ENCODE data around the gene DGKD.

The DGKD gene

DNA sequence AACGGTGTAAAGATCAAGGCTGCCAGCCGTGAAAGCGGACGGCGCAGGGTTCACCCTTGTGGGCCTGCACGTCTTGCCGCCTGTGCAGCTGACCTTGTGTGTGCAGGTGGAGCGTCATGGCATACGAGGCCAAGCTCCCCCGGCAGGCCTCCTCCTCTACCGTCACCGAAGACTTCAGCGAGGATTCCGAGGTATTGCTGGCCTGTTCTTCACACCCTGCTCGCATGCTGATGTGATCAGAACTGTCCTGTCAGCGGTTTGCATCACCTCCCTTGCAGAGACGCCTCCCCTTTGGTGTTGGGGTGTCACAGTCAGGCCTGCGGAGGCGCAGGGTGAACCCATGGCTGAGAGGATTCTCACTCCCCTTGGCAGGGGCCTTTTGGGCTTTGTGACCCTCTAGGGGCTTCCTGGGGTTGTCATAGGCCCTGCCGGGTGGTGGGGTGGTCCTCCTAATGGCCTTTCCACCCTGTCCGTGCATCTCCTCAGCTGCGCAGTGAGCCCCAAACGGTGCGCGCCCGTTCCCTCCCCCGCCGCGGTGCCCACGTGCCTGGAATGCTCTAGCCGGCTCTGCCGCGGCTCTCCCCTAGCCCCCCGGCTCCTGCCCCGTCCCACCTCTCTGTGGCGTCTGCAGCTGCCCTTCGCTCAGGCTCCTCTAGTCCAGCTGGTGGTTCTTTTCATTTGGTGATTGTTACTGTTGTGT lies 92.5 kb downstream of the DGKD start:
- no peak overlapping the region for H3K27ac ChIP-seq (ENCODE audit: low read depth, low read length)
- H2AFZ ChIP-seq (ENCODE audit: low read length, unreplicated experiment) = no peak overlapping the region
- no peaks in the 10 kb centered on the region for H3K27me3 ChIP-seq (ENCODE audit: insufficient read depth, low read length)
- H3K4me3 ChIP-seq (ENCODE audit: low read depth, low read length) = no peak overlapping the region
- H3K79me2 ChIP-seq (ENCODE audit: control insufficient read depth, insufficient read depth, low read length, unreplicated experiment) = no peaks in the 10 kb centered on the region
- no peaks in the 10 kb centered on the region for H3K36me3 ChIP-seq (ENCODE audit: insufficient read depth, low read length)
- H3K4me1 ChIP-seq (ENCODE audit: control insufficient read depth, insufficient read depth, low read length, unreplicated experiment) = peaks cover 3% of the 10 kb centered on the region

DNA sequence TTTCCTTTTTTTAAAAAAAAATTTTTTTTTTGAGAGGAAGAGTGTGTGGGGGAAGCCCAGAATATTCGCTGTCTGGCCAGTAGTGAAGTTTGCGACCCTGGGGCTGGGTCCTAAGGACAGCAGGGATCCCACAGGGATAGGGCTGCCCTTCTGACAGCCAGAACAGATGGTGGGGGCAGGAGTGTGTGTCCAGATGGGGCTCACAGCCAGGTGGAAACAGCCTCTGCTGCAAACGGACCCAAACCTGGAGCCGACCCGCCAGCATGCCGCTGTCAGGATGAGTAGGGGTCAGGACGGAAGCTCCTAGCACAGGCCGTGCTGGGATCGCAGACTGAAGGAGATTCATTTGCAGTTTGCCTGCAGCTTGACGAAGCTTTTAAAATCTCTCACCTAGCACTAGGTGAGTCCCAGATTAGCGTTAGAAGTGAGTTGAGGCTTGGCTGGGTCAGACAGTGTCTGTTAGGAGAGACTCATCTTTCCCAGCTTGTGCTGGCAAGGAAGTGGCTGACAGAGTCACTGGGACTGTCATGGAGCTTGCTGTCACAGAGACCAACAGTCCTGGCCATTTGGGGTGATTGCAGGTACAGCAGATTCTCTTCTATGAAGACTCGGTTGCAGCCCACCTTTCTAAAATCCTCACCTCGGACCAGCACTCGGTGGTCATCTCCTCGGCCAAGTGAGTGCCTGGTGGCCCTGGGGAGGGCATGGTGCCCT lies 93.4 kb downstream of the DGKD start:
- Histone ChIP-seq H3K4me3 (ENCODE audit: low read depth, low read length) (no peak overlapping the region), H3K27ac (ENCODE audit: low read depth, low read length) (no peak overlapping the region), H3K4me1 (ENCODE audit: control insufficient read depth, insufficient read depth, low read length, unreplicated experiment) (peaks cover 3% of the 10 kb centered on the region), H3K36me3 (ENCODE audit: insufficient read depth, low read length) (no peaks in the 10 kb centered on the region), H3K27me3 (ENCODE audit: insufficient read depth, low read length) (no peaks in the 10 kb centered on the region), H3K79me2 (ENCODE audit: control insufficient read depth, insufficient read depth, low read length, unreplicated experiment) (no peaks in the 10 kb centered on the region), H2AFZ (ENCODE audit: low read length, unreplicated experiment) (no peak overlapping the region)

DNA sequence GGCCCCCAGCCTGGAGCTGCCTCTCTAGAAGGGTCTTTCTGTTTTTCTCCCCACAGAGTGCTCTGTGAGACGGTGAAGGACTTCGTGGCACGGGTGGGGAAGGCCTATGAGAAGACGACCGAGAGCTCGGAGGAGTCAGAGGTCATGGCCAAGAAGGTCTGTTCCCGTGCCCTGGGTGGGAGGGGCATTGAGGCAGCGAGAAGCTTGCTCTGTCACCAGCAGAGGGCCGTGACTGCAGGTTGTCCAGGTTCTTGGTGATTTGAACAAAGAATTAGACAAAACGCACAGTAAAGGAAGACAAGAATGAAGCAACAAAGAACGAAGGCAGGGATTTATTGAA lies 93.9 kb downstream of the DGKD start:
- Histone ChIP-seq H3K4me1 (ENCODE audit: control insufficient read depth, insufficient read depth, low read length, unreplicated experiment) (peaks cover 3% of the 10 kb centered on the region), H3K27ac (ENCODE audit: low read depth, low read length) (no peak overlapping the region), H2AFZ (ENCODE audit: low read length, unreplicated experiment) (no peak overlapping the region), H3K27me3 (ENCODE audit: insufficient read depth, low read length) (no peaks in the 10 kb centered on the region), H3K36me3 (ENCODE audit: insufficient read depth, low read length) (no peaks in the 10 kb centered on the region), H3K79me2 (ENCODE audit: control insufficient read depth, insufficient read depth, low read length, unreplicated experiment) (no peaks in the 10 kb centered on the region), H3K4me3 (ENCODE audit: low read depth, low read length) (no peak overlapping the region)

DNA sequence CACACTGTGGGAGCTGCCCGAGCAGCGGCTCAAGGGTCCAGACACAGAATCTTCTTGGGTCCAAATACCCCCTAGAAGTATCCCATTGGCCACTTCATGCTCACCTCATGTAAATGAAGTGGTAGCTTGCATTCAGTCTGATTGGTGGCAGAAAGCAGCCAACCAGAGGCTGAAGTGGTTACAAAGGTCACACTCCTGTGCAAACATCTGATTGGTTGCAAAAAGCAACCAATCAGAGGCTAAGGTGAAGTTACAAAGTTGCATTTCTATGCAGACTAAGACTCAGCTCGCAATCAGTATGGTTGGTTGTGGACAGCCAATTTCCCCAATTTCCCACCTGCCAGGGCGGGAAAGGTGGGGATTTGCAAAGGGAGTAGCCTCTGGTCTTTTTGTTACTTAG lies 94.3 kb downstream of the DGKD start:
- no peak overlapping the region for H3K27ac ChIP-seq (ENCODE audit: low read depth, low read length)
- H3K36me3 ChIP-seq (ENCODE audit: insufficient read depth, low read length) = no peaks in the 10 kb centered on the region
- H3K4me3 ChIP-seq (ENCODE audit: low read depth, low read length) = no peak overlapping the region
- no peaks in the 10 kb centered on the region for H3K79me2 ChIP-seq (ENCODE audit: control insufficient read depth, insufficient read depth, low read length, unreplicated experiment)
- no peaks in the 10 kb centered on the region for H3K27me3 ChIP-seq (ENCODE audit: insufficient read depth, low read length)
- H2AFZ ChIP-seq (ENCODE audit: low read length, unreplicated experiment) = no peak overlapping the region
- H3K4me1 ChIP-seq (ENCODE audit: control insufficient read depth, insufficient read depth, low read length, unreplicated experiment) = peaks cover 3% of the 10 kb centered on the region

DNA sequence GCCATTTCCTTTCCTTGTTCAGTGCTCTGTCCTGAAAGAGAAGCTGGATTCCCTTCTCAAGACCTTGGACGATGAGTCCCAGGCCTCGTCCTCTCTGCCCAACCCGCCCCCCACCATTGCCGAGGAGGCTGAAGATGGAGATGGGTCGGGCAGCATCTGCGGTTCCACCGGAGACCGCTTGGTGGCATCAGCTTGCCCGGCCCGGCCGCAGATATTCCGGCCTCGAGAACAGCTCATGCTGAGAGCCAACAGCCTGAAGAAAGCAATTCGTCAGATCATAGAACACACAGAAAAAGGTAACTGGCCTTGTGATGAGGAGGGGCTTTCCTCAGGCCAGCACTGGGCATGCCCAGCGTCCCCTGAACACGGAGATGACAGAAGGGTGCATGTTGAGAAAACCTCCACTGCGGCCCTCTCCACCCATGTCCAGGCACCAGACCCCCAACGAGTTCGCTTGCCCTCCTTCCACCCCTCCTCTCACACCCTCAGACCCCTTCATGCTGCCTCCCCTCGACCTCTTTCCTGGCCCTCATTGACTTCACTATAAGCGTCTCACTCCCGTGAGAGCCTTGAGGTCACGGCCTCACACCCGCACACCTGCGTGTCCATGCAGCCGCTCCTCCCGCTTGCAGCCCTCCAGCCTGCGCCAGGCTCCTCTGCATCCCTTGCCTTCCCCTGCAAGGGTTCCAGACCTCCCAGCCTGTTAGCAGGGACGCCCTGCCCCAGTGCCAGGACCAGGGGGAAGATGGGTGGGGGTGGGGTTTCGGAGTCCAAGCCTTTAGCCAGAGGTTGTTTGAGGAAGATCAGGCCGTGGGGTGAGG lies 95.0 kb downstream of the DGKD start:
- Histone ChIP-seq H3K4me3 (ENCODE audit: low read depth, low read length) (no peak overlapping the region), H3K36me3 (ENCODE audit: insufficient read depth, low read length) (no peaks in the 10 kb centered on the region), H2AFZ (ENCODE audit: low read length, unreplicated experiment) (no peak overlapping the region), H3K79me2 (ENCODE audit: control insufficient read depth, insufficient read depth, low read length, unreplicated experiment) (no peaks in the 10 kb centered on the region), H3K27ac (ENCODE audit: low read depth, low read length) (no peak overlapping the region), H3K4me1 (ENCODE audit: control insufficient read depth, insufficient read depth, low read length, unreplicated experiment) (peaks cover 3% of the 10 kb centered on the region), H3K27me3 (ENCODE audit: insufficient read depth, low read length) (no peaks in the 10 kb centered on the region)

DNA sequence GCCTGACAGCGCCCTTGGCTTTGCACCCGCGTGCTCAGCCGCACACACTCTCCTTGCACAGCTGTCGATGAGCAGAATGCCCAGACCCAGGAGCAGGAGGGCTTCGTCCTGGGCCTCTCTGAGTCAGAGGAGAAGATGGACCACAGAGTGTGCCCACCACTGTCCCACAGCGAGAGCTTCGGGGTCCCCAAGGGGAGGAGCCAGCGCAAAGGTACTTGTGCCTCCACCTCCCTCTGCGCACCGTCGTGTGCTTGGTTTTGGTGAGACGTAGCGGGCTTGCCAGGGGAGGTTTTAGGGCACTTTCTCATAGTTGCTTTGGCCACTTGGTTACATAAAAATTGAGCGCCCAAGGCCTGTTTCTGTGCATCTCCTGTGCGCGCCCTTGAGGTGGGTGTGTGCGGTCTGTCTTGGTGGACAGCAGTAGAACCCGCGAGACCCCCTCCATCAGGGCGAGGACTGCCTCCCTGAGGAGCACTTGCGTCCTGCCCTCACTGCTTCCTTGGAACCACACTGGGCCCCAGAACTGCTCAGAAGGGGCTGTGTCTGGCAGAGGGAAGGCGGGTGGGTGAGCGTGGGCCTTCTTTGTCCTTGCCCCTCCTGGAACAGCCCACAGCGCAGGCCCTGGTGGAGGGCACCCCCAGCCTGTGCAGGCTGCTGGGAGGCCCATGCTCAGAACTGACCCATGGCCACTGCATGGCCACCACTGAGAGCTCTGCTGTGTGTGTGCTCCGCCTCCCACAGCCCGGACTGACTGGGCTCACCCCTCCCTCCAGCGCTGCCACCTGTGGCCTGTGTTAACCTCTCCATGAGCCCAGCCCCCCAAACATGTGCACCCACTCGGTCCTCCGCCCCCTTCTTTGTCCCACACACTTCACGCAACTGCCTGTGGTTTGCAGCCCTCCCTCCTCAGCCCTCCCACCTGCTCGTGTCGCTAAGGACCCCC lies 95.9 kb downstream of the DGKD start:
- Histone ChIP-seq H3K4me1 (ENCODE audit: control insufficient read depth, insufficient read depth, low read length, unreplicated experiment) (peaks cover 3% of the 10 kb centered on the region), H3K4me3 (ENCODE audit: low read depth, low read length) (no peak overlapping the region), H3K36me3 (ENCODE audit: insufficient read depth, low read length) (no peaks in the 10 kb centered on the region), H3K27ac (ENCODE audit: low read depth, low read length) (no peak overlapping the region), H3K27me3 (ENCODE audit: insufficient read depth, low read length) (no peaks in the 10 kb centered on the region), H2AFZ (ENCODE audit: low read length, unreplicated experiment) (no peak overlapping the region), H3K79me2 (ENCODE audit: control insufficient read depth, insufficient read depth, low read length, unreplicated experiment) (no peaks in the 10 kb centered on the region)

DNA sequence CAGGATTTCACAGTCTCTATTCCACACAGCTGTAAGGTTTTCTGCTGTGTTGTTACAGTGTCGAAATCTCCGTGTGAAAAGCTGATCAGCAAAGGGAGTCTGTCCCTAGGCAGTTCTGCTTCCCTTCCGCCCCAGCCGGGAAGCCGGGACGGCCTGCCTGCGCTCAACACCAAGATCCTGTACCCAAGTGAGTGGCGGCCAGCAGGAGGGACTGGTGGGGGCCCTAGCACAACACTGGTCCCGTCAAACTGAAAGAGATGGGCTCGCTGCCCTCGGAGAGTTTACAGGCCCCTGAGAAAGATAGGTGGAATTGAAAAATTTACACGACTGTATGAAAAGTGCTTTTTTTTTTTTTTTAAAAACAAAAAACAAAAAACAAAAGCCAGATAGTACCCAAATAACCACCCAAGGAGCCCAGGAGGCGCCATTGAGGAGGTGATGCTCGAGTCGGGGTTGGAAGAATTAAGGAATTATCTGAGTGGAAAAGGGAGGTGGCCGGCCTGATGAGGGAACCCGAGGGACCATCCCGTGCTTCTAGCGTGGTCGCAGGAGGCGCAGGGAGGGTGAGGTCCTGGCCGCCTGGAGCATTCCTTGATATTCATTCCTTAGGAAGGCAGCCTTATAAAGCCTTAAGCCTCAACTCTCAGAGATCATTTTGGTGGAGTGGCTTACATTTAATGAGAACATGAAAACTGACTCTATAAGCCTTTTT lies 96.7 kb downstream of the DGKD start:
- Histone ChIP-seq H3K27me3 (ENCODE audit: insufficient read depth, low read length) (no peaks in the 10 kb centered on the region), H3K4me3 (ENCODE audit: low read depth, low read length) (no peak overlapping the region), H3K27ac (ENCODE audit: low read depth, low read length) (no peak overlapping the region), H2AFZ (ENCODE audit: low read length, unreplicated experiment) (no peak overlapping the region), H3K36me3 (ENCODE audit: insufficient read depth, low read length) (no peaks in the 10 kb centered on the region), H3K4me1 (ENCODE audit: control insufficient read depth, insufficient read depth, low read length, unreplicated experiment) (peaks cover 3% of the 10 kb centered on the region), H3K79me2 (ENCODE audit: control insufficient read depth, insufficient read depth, low read length, unreplicated experiment) (no peaks in the 10 kb centered on the region)

DNA sequence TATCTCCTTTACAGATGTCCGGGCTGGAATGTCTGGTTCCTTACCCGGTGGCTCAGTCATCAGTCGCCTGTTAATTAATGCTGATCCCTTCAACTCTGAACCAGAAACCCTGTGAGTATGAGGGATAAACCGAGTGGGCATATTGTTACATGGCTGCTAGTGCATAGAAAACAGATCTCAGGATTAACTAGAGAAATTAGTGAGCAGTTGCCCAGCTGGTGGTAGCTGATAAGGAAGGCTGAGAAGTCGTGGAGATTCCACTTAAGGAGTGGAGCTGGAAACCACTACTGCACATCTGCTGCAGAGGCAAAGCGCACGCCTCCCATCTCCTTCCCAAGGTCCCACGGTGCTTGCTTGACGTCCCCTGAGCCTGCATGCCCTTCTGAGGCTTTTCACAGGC lies 97.7 kb downstream of the DGKD start:
- H3K36me3 ChIP-seq (ENCODE audit: insufficient read depth, low read length) = no peaks in the 10 kb centered on the region
- H3K4me1 ChIP-seq (ENCODE audit: control insufficient read depth, insufficient read depth, low read length, unreplicated experiment) = peaks cover 3% of the 10 kb centered on the region
- H3K79me2 ChIP-seq (ENCODE audit: control insufficient read depth, insufficient read depth, low read length, unreplicated experiment) = no peaks in the 10 kb centered on the region
- no peak overlapping the region for H3K27ac ChIP-seq (ENCODE audit: low read depth, low read length)
- no peaks in the 10 kb centered on the region for H3K27me3 ChIP-seq (ENCODE audit: insufficient read depth, low read length)
- H2AFZ ChIP-seq (ENCODE audit: low read length, unreplicated experiment) = no peak overlapping the region
- H3K4me3 ChIP-seq (ENCODE audit: low read depth, low read length) = no peak overlapping the region

DNA sequence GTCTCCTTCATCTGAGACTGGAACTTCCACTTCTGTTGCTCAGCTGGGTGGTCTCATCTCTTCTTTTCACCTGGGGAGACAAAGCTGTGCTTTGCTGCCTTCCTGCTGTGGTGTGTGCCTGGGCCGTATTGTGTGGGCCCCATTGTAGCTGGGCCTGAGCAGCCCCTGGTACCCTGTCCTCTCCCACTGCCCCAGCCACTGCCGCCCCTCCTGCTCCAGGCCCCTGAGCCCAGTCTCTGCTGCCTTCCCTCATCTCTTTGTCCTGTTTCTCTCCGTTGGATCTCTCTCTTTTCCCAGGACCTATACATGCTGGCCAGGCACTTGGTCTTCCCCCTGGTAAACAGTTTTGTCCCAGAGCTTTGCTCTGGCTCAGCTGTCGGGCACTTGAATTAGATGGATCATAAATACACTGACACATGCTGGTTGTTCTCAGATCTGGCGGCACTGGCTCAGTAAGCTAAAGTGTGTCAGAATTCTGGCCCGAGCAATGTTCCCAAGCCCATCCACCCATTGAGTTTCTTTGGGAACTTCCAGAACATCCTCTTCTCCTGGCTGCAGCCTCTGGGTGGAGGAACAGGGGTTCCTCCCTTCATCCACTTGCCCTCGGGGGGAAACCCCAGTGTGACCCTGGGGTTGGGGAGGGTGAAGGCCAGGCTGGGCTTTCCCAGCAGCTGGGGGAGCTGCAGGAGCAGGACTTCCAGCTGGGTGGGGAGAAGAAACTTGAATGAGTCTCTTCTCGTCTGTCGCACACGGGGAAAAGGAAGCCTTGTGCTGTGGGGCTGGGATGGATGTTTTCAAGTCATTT lies 99.0 kb downstream of the DGKD start:
- Histone ChIP-seq H3K4me3 (ENCODE audit: low read depth, low read length) (no peak overlapping the region), H3K36me3 (ENCODE audit: insufficient read depth, low read length) (no peaks in the 10 kb centered on the region), H2AFZ (ENCODE audit: low read length, unreplicated experiment) (no peak overlapping the region), H3K27ac (ENCODE audit: low read depth, low read length) (no peak overlapping the region), H3K79me2 (ENCODE audit: control insufficient read depth, insufficient read depth, low read length, unreplicated experiment) (no peaks in the 10 kb centered on the region), H3K27me3 (ENCODE audit: insufficient read depth, low read length) (no peaks in the 10 kb centered on the region), H3K4me1 (ENCODE audit: control insufficient read depth, insufficient read depth, low read length, unreplicated experiment) (peaks cover 3% of the 10 kb centered on the region)

All from ACC112 (cell line).